Pancreas (tissue), 10 donors: Measurements from ENCODE around the gene ANP32D. TPM values are rescaled to one million over a fixed set of nuclear protein-coding genes. Genes with fewer than 3 reads are reported as not detected.
"Not testable (repeated sequence)": the region's sequence is repeated elsewhere in the genome, so short reads cannot be mapped to it uniquely, and the experiment has no call there.

ENCODE experiments used
- ATAC-seq, 4 donors: fragments of 200-7000 bp; cut with Tn5 transposase; one replicate each; pipeline versions ENCODE4 v1.8.0 to v1.9.1; 2020; ENCODE audit warnings: mild to moderate bottlenecking in 4 of 4, moderate library complexity in 4 of 4
- DNase-seq, 6 donors: peaks; one replicate each; pipeline ENCODE4 v3.0.0-alpha.2; 2020
- FAIRE-seq: peaks from 2 replicates; lab custom pipeline; 2012; peaks lifted over from hg19 to GRCh38; lab: Jason Lieb, UNC
- H3K27ac ChIP-seq, 4 donors: fragments of 200-600 bp; sonication (generic); 1 replicate in 3 of 4; 2 replicates in 1 of 4; pipeline versions ENCODE4 v1.5.0 to v1.8.0; 2020
- H3K27me3 ChIP-seq, 4 donors: fragments of 200-600 bp; one replicate each; pipeline ENCODE4 v1.8.0; 2021
- H3K36me3 ChIP-seq, 3 donors: fragments of 200-600 bp; sonication (generic) in 1 of 3; one replicate each; pipeline versions ENCODE4 v1.5.0 to v1.8.0; 2020 to 2021
- H3K4me1 ChIP-seq, 3 donors: fragments of 200-600 bp; one replicate each; pipeline ENCODE4 v1.8.0; 2021
- H3K4me3 ChIP-seq, 4 donors: fragments of 200-600 bp; sonication (generic) in 2 of 4; one replicate each; pipeline versions ENCODE4 v1.5.0 to v1.8.0; 2020 to 2021
- H3K9me3 ChIP-seq, 4 donors: fragments of 200-600 bp; one replicate each; pipeline ENCODE4 v1.8.0; 2021
- CTCF ChIP-seq, 4 donors: fragments of 200-600 bp; sonication (generic) in 3 of 4; IDR thresholded peaks; one replicate each; pipeline versions ENCODE4 v1.5.0 to v1.8.0; 2021; ENCODE audit warnings: antibody characterized with exemption in 4 of 4
- WGBS, 2 donors: extraction: QIAGEN DNeasy Blood & Tissue Kit; methylation state at CpG; one replicate each; pipeline ENCODE4 v1.1.7; 2013; 5-methylcytosine and 5-hydroxymethylcytosine counted together
- intact Hi-C, 3 donors: fragments of 100-400 bp; cut with DNase I; formaldehyde crosslinking; loops; one replicate each; pipeline versions ENCODE4 v1.11.1 to v1.14.2; 2022
- polyA plus RNA-seq, 2 donors: library from polyadenylated mRNA; stranded (reverse); fragments of 200-250 nt; gene quantifications; one replicate each; pipeline ENCODE4 v1.2.3, GENCODE V29; 2013
- total RNA-seq, 6 donors: library from RNA; stranded (reverse); fragmentation: NEBNext Ultra II Directional in 4 of 6; extraction: Animal tissue kit (Norgen Biotek cat#: 25700) in 4 of 6; gene quantifications; one replicate each; pipeline versions ENCODE4 v1.2.1 to v1.2.4, GENCODE V29; 2021 to 2023
- donor health status: healthy with polysubstance abuse.
- donor health status: DM: no; HTN: no; CAD: no; lungs with moderate emphysema.
- donor health status: DM: no; HTN: no; CAD: no.
- donor health status: control.
- donor health status: control.
- donor health status: Bipolar disorder and iron deficiency.
- donor health status: DM: yes; HTN: yes; CAD: no.
- donor health status: DM: no; HTN: no; CAD: no.
- donor health status: DM: no; HTN: no; CAD: no.
- donor health status: DM: yes; HTN: yes; CAD: no.

ANP32D gene
- total and polyA plus RNA-seq, 8 donors = 0.16 TPM; not detected in 7

- H3K9me3 ChIP-seq = peaks cover 0 to 5% (median 0%) of the 10 kb centered on the region in 4 donors
- peaks cover 0 to 5% (median 0%) of the 10 kb centered on the region in 4 donors for H3K27me3 ChIP-seq
- TF ChIP-seq CTCF (IDR thresholded peaks at IDR 0.05) = no peak
- H3K4me3 ChIP-seq = no peak overlapping the region
- ATAC-seq = no peak
- intact Hi-C loops = no loop called here
- no peak for FAIRE-seq
- H3K27ac ChIP-seq = no peak overlapping the region
- no peaks in the 10 kb centered on the region for H3K36me3 ChIP-seq
- no peak for DNase-seq
- whole genome bisulfite sequencing, 2 donors = 44 to 60% methylated on average over 2 of the region's 2 CpGs
- no peaks in the 10 kb centered on the region for H3K4me1 ChIP-seq
Measured at GRCh38 chr12:48508987-48509386, 36.6 kb downstream of the ANP32D start.

GRCh38 chr12:48510111-48510510, 37.8 kb downstream of the ANP32D start:
- WGBS, 2 donors = 22 to 30% methylated on average over 1 of the region's 1 CpG
- no peak for TF ChIP-seq CTCF (IDR thresholded peaks at IDR 0.05)
- ATAC-seq = no peak

GRCh38 chr12:48512855-48513254, 40.5 kb downstream of the ANP32D start:
- Histone ChIP-seq H3K9me3 (peaks cover 0 to 5% (median 0%) of the 10 kb centered on the region in 4 donors), H3K4me1 (no peaks in the 10 kb centered on the region), H3K27me3 (no peaks in the 10 kb centered on the region), H3K27ac (no peak overlapping the region), H3K36me3 (no peaks in the 10 kb centered on the region), H3K4me3 (no peak overlapping the region)
- intact Hi-C loops = no loop called here
- no peak for DNase-seq
- FAIRE-seq = no peak
- TF ChIP-seq CTCF (IDR thresholded peaks at IDR 0.05) = no peak
- WGBS, 2 donors = 50 to 52% methylated on average over 2 of the region's 2 CpGs
- ATAC-seq = no peak

More at GRCh38 chr12:48510111-48510510, 37.8 kb downstream of the ANP32D start:
- Histone ChIP-seq H3K27ac (no peak overlapping the region), H3K27me3 (no peaks in the 10 kb centered on the region), H3K4me1 (no peaks in the 10 kb centered on the region), H3K9me3 (peaks cover 0 to 5% (median 0%) of the 10 kb centered on the region in 4 donors), H3K36me3 (no peaks in the 10 kb centered on the region), H3K4me3 (no peak overlapping the region)
- intact Hi-C loops = no loop called here
- DNase-seq (no peak), FAIRE-seq (no peak)

GRCh38 chr12:48514728-48515127, 42.4 kb downstream of the ANP32D start:
- H3K4me1 ChIP-seq = no peaks in the 10 kb centered on the region
- no peak for FAIRE-seq
- 79 to 93% methylated on average over 1 of the region's 1 CpG for WGBS, 2 donors
- no peak for ATAC-seq
- no peaks in the 10 kb centered on the region for H3K36me3 ChIP-seq
- H3K27ac ChIP-seq = no peak overlapping the region
- H3K27me3 ChIP-seq = no peaks in the 10 kb centered on the region
- TF ChIP-seq CTCF (IDR thresholded peaks at IDR 0.05) = no peak
- DNase-seq = no peak
- intact Hi-C loops = no loop called here
- H3K9me3 ChIP-seq = peaks cover 0 to 5% (median 0%) of the 10 kb centered on the region in 4 donors
- no peak overlapping the region for H3K4me3 ChIP-seq

GRCh38 chr12:48520381-48520780, 48.0 kb downstream of the ANP32D start:
- H3K4me1 ChIP-seq, FAIRE-seq, intact Hi-C loops, H3K27me3 ChIP-seq, ATAC-seq, H3K27ac ChIP-seq, H3K4me3 ChIP-seq, H3K36me3 ChIP-seq, H3K9me3 ChIP-seq: not testable (repeated sequence)
- WGBS, 2 donors = 83 to 85% methylated on average over 24 of the region's 24 CpGs
- DNase-seq = peak in 1 of 6 donors; percentile 43

Other genes starting within 250 kb of the ANP32D start
- 10 to 100 TPM in 5 of 6 donors, 1 to 10 TPM in 1; 9.9 to 14.4 (median 12.3) TPM for gene ZNF641, start 121.6 kb upstream of the ANP32D start, total RNA-seq
- 1 to 10 TPM; 8.0 to 9.2 TPM for gene ZNF641, start 121.6 kb upstream of the ANP32D start, polyA plus RNA-seq
- not detected for gene C12orf54, start 9.9 kb downstream of the ANP32D start, total RNA-seq
- gene C12orf54, start 9.9 kb downstream of the ANP32D start, polyA plus RNA-seq = under 1 TPM; 0.61 to 0.77 TPM
- not detected for gene OR8S1, start 53.1 kb downstream of the ANP32D start, total RNA-seq
- gene OR8S1, start 53.1 kb downstream of the ANP32D start, polyA plus RNA-seq = not detected
- gene LALBA, start 97.5 kb downstream of the ANP32D start, total RNA-seq = not detected
- not detected for gene LALBA, start 97.5 kb downstream of the ANP32D start, polyA plus RNA-seq
- gene KANSL2, start 209.7 kb downstream of the ANP32D start, total RNA-seq = 10 to 100 TPM in 5 of 6 donors, 1 to 10 TPM in 1; 6.2 to 16.5 (median 12.1) TPM
- 10 to 100 TPM; 12.5 to 24.4 TPM for gene KANSL2, start 209.7 kb downstream of the ANP32D start, polyA plus RNA-seq
- 10 to 100 TPM in 5 of 6 donors, 1 to 10 TPM in 1; 7.7 to 21.2 (median 17.2) TPM for gene CCNT1, start 244.1 kb downstream of the ANP32D start, total RNA-seq
- 1 to 10 TPM; 3.7 to 6.4 TPM for gene CCNT1, start 244.1 kb downstream of the ANP32D start, polyA plus RNA-seq